NCI-H2227 treated with DMSO at 0.1 percent for 48 hours (cell line): ENCODE measurements around the gene ZP1.

ENCODE experiments used
- DNase-seq: peaks from one replicate; lab custom pipeline; 2025; lab: John Stamatoyannopoulos, UW

Gene ZP1

GRCh38 chr11:60910281-60910687 lies 42.9 kb downstream of the ZP1 start:
- no peak for DNase-seq

DNA sequence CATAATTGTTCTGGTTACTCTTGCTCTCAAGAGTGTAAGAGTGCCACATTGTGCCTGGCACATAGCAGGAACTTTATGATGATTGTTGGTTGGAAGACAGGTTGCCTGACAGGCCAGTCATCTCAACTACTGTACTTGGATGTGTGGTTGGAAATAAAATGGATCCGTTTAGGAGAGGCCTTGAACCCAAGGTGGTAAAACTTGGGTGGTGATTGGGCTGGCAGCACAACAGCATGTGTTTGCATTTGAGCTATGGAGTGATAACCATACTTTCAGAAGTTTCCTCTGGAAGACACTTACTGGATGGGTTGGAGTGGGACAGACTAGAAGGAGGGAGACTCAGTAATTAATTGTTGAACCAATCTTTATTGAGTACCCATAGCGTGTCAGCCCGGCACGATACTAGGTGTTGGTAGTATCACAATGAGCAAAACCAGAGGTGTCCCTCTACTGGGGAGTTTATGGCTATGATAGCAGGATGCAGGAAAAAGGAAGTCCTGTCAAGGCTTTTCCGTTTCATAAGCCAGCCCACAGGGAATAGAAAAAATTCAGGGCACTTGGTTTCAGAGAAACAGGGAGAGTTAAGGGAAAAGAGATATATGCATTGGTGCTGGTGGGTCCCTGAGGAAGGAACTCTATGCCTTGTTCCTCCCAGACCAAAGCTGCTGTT lies 43.5 kb downstream of the ZP1 start:
- DNase-seq = no peak

DNA sequence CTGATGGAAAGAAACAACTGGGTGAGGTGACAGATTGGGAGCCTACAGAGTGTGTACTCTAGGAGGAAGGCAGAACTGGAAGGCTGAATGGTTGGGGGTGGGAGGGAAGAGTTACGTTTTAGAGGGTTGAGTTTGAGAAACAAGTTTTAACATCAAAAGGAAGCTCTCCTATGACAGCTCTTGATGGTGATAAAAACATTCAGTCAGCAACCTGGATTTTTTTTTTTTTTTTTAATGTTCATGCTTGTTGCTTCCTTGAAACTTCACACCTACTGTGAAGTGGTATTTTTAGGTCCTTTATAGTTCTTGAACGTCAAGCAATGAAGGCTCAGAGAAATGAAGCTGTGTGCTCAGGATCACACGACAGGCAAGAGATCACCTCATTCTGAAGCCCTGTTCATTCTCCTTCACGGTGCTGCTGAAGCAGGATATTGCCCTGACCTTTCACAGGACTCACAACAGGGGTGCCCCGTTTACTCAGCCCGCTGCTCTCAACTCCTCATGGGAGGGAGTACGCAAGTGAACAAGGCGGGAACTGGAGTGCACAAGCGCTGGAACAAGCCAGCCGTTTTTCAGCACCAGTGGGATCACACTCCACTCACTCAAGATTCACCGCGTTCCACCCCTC lies 45.0 kb downstream of the ZP1 start:
- peak; percentile 25 for DNase-seq

- no peak for DNase-seq
Measured at GRCh38 chr11:60912851-60913528, 45.6 kb downstream of the ZP1 start.

DNA sequence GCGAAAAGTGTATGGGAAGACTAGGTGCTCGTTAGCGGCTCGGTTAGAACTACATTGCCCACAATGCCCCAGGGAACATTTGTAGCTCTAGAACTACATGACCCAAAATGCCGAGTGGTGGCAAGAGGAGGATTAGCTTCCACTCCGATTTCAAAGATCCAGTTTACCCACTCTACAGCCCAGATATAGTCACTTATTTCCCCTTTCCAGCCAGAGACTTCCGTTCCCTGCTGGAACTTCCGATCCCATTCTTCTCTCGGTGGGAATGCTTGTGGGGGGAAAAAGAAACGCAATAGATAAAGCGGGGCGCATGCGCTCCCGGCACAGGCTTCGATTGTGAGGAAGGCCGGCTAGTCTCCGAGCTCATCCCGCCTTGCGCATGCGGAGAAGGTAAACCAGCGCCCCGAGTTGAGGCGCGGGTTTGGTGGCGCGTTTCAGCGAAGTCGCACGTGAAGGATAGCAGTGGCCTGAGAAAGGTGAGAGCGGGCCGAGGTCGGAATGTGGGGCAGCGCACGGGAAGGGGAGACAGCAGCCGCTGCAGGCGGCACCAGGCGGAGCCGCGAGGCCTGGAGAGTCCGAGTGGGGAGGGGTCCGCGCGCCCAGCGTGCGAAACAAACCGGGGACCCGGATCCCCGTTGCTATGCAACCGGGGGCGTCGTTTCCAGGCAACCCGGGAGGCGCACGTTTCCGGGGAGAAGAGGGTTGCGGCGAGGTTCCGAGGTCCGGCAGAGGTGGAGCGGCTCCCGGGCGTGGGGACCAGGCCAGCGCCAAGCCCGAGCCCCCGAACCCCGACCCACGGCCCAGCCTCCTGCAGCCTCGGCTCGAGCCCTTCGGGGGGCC lies 46.7 kb downstream of the ZP1 start, which contains the start of gene TMEM109:
Gene TMEM109 (plus strand): TSS at position 366 of the 840 bp plus-strand sequence. CDS start 5,536 bp downstream, outside the sequence.
- DNase-seq = peak; percentile 98

- DNase-seq = no peak
Measured at GRCh38 chr11:60914633-60915247, 47.4 kb downstream of the ZP1 start.

GRCh38 chr11:60915248-60915914 lies 48.0 kb downstream of the ZP1 start:
- no peak for DNase-seq

- DNase-seq = no peak
Measured at GRCh38 chr11:60916669-60917206, 49.4 kb downstream of the ZP1 start.

DNA sequence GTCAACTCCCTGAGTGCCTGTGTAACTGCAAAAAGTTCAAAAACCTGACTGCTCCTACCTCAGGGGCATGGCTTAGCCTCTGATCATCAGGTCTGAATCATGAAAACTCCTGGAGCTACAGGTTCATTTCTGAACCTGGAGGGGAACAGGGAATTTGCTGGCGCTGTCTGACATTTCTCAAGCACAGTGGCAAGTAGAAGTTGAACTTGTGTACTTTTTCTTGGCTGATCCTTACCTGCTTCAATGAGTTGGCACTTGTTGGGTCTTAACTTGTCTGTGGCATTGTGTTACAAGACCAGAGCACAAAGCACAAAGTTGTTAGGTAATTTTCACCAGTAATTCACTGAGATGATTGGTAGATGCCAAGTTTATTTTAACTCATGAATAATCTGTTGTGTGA lies 49.9 kb downstream of the ZP1 start:
- DNase-seq = no peak

DNA sequence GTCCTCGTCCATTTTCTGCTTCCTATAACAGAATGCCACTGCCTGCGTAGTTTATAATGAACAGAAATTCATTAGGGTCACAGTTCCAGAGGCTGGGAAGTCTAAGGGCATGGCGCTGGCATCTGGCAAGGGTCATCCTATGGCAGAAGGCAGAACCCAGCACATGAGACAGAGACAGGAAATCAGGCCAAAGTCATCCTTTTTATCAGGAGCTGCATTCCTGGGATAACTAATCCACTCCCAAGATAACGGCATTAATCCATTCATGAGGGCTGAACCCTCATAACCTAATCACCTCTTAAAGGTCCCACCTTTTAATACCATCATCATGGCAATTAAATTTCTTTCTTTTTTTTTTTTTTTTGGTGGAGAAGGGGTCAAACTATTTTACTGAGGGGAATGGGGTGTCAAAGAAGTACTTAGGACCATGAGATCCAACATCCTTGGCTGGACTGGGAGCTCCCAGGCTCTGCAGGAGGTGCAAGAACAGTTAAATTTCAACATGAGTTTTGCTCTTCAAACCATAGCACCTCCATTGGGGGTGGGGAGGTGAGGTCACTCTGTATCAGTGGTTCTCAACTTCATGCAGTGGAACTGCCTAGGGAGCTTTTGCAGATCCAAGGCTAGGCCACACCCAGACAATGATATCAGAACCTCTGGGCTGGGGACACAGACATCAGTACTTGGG lies 51.1 kb downstream of the ZP1 start:
- no peak for DNase-seq

GRCh38 chr11:60918939-60919265 lies 51.6 kb downstream of the ZP1 start:
- DNase-seq = no peak

DNA sequence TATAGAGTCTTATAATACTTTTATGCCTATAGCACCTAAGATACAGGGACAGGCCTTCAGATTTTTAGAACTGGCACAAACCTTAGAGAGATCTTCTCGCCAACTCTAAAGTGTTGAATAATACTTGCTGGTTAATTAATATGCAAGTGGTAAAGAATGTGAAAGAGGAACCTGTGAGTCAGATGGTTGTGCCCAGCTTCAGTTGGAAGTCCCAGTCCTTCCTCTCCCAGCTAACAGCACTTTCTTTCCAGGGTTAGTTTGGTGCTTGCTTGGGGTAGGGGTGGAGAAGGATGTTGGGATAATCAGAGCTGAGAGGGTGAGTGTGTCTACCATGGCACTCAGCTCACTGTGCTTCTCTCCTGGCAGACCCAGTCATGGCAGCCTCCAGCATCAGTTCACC lies 52.0 kb downstream of the ZP1 start:
- DNase-seq = no peak

DNA sequence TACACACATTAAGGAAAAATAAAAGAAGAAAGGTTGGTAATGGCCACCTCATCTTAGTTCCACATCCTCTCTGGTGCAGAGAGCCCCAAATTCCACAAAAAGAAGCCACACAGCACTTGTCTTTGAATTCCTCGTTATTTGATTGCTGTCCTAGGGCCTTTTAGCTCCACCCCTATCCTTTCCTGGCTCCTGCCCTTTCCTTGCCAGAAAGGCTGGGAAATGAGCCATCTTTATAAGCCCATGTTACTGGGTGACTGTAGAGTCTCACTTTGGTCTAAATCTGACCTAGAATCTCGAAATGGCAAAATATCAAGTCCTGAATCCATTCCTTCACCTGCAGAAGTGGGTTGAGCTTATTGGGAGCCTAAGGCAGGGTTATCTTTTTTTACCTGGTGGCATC lies 52.6 kb downstream of the ZP1 start:
- no peak for DNase-seq

- no peak for DNase-seq
Measured at GRCh38 chr11:60921259-60921658, 53.9 kb downstream of the ZP1 start.

GRCh38 chr11:60921777-60922335 lies 54.5 kb downstream of the ZP1 start:
- DNase-seq = no peak

- no peak for DNase-seq
Measured at GRCh38 chr11:60922906-60923305, 55.6 kb downstream of the ZP1 start.

DNA sequence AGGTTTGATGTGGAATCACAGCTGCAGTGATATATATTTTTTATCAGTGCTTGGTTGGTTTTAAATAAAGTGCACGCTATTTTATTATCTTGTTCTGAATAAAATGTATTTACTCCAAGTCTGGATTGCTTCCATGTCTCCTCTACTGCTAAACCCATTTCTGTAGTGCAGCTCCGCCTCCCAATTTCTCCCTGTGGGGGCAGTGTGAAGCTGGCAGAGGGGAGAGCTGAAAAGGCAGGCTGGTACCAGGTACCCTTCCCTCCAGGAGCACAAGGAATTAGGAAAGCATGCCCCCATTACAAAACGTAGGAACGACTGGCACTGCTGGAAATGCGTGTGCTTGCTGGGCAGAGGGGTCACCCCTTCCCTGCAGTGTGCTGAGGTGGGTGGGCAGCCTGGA lies 56.0 kb downstream of the ZP1 start:
- DNase-seq = no peak

DNA sequence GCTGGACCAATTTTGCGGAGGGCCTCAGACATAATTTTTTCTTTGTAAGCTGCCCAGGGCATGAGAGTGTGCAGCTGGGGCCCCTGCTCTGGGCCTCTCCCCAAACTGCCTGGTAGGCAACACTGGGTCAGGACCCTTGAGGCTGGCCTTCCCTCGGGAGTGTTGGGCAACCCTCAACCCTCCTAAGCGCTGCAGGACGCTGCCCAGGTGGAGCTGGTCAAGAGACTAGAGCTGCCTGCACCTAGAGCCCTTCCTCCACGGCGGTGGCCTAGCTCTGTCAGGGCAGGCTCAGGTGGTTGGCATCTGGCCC lies 56.4 kb downstream of the ZP1 start:
- no peak for DNase-seq

- DNase-seq = peak; percentile 66
Measured at GRCh38 chr11:60924110-60924905, 57.0 kb downstream of the ZP1 start, which contains the start of gene TMEM132A. Gene TMEM132A (plus strand): TSS chr11:60924460. CDS start chr11:60924634, 174 bp downstream.
